Fibroblast of pulmonary artery (primary cell): Measurements from ENCODE around the gene CNIH2.

Source experiments
- DNase-seq: peaks from one replicate; pipeline ENCODE4 v3.0.0-alpha.2; 2010; ENCODE audit warnings: low read depth
- H3K4me3 ChIP-seq: replicated peaks from 2 replicates; pipeline ENCODE4 v1.5.1; 2011; ENCODE audit warnings: low read depth, mild to moderate bottlenecking, control low read depth, low read length, moderate library complexity
- TF ChIP-seq, protein P1 (sequence below): IDR thresholded peaks from 2 replicates; pipeline ENCODE4 v1.5.1; 2011; ENCODE audit warnings: mild to moderate bottlenecking, control low read depth, low read length, inconsistent platforms; ENCODE audit errors: missing control alignments

Gene CNIH2

DNA sequence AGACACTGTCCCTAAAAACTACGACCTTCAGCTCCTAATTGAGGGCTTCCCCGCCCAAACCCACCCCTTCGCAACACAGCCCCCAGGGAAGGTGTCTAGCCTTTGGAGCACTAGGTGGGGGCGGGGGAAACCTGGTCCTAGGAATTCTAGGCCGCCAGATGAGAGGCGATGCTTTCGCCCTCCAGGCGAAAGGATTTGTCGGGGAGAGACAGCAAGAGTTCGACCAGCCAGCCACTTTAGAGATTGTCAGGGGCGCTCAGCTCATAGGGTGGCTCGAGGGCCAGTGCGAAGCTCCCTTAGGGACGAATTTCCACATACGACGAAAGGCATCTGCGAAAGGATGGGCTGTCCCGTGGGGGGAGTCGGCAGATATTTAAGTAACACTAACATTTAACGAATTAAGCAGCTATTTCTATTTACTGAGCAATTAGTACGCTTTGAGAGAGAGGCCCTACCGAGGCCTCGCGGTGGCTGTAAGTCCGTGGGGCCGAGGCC is 33.5 kb downstream of the CNIH2 start:
- peak overlapping the region; percentile 60 for H3K4me3 ChIP-seq
- TF ChIP-seq, protein P1, sequence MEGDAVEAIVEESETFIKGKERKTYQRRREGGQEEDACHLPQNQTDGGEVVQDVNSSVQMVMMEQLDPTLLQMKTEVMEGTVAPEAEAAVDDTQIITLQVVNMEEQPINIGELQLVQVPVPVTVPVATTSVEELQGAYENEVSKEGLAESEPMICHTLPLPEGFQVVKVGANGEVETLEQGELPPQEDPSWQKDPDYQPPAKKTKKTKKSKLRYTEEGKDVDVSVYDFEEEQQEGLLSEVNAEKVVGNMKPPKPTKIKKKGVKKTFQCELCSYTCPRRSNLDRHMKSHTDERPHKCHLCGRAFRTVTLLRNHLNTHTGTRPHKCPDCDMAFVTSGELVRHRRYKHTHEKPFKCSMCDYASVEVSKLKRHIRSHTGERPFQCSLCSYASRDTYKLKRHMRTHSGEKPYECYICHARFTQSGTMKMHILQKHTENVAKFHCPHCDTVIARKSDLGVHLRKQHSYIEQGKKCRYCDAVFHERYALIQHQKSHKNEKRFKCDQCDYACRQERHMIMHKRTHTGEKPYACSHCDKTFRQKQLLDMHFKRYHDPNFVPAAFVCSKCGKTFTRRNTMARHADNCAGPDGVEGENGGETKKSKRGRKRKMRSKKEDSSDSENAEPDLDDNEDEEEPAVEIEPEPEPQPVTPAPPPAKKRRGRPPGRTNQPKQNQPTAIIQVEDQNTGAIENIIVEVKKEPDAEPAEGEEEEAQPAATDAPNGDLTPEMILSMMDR = no peak
- DNase-seq = no peak

DNA sequence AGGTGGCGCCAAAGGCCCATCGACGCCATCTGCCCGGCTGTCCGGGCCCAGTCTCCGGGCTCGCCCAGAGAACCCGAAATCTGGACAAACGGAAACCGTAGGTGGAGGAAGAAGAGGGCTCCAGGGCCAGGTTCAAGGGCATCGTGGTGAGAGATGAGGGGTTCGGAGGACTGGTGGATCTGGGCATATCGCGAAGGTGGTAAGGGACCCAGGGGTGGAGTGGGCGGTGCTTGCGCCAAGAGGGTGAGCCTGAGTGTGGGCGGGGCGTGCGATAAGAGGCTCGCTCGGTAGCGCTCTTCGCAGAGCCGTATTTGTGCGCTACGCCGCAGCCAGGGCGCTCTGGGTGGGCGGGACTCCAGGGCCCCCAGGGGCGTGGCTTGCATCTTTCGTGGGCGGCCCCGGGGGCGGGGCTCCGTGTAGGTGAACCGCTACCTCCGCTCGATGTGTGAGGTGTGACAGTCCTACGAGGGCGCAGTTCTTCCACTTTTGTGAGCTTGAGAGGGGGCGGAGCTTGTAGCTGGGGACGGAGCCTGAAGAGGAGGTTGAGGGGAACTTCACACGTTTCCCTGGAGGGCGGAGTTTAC is 34.1 kb downstream of the CNIH2 start:
- TF ChIP-seq, protein P1 = peak; percentile 84
- H3K4me3 ChIP-seq = peak overlapping the region; percentile 60
- peak; percentile 95 for DNase-seq

DNA sequence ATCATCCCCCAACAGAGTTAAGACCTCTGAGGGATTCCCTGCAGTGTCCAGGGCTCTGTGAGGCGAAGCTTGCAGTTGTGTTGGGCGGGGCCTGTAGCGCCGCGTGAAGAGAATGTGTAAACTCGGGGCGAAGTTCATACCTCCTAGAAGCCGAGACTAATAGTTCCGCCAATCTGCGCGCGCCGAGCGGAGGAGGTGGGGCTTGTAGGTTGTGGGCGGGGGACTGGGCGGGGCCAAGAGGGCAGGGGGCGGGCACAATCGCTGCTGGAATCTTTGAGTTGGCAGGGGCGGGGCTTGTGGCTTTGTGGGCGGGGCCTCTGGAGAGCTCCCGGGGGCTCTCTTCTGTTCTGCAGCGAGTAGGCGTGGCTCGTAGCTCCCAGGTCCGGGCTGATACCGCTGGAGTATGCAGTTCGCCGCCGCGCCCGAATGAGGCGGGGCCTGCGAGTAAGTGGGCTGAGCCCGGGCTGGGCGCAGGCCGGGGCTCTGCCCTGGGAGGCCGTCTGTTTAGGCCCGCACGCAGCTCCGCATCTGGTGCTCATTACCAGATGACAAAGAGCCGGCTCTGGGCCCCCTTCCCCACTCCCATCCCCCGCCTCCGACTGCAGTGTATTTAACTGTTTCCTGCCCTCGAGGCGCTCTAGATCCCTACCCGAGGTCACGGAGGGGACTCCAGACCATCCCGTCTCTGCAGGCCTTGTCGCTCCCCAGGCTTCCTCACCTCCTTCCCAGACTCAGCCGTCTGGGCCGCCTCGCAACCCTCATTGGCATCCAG is 34.8 kb downstream of the CNIH2 start:
- TF ChIP-seq, protein P1 = no peak
- H3K4me3 ChIP-seq = peak overlapping the region; percentile 60
- peak; percentile 99 for DNase-seq

DNA sequence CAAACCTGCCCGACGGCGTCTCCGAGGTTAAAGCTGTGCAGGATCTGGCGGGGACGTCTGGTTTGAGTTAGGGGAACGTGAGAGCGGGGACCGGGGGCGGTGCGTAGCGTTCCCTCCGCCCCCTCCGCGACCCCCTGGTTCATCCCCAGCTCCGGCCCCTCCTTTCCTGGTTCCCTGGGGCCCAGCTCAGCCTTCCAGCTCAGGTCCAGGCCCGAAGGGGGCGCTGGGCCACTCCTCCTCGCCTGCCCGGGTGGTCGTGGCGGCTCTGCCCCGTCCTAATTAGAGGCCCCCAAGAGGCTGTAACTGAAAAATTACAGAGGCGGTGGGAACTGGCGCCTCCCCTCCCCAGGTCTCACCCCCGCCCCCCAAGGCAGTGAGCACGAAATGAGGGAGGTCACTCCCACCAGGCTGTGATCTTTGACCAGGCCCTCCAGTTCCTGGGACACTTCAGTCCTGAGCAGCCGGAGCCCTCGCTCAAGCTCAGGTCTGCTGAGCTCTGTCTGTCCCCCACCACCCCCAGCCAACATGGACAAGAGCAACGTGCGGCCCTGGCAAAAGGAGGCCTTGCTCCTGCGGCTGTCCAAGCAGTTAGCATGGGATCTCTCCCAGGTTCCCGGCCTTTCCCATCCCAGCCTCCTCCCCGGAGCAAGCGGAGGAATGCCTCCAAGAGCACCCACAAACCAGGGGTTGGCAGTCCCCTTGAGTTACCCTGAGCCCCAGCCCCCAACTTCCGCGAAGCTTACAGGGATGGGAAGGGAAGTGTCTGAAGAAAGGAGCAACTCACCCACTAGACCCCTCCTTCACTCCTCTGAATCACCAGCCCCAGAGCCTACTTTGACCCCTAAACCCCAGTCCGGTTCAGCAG is 35.6 kb downstream of the CNIH2 start:
- TF ChIP-seq, protein P1 = no peak
- H3K4me3 ChIP-seq = peak overlapping the region; percentile 60
- peak; percentile 32 for DNase-seq

DNA sequence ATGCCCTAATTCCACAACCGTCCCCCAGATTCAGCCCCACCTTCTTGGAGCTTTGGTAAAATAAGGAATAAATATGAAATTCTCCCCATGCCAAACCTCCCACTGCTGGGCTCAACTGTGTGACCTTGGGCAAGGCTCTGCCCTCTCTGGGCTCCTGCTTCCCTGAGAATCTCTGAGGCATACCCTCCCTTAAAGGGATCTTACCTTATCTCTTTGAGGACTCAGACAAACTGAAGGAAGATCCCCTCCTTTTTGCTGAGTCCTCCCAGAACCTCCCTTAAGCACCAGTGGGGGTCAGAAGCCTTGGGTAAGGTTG is 36.2 kb downstream of the CNIH2 start:
- DNase-seq = no peak
- peak overlapping the region; percentile 60 for H3K4me3 ChIP-seq
- TF ChIP-seq, protein P1 = no peak

DNA sequence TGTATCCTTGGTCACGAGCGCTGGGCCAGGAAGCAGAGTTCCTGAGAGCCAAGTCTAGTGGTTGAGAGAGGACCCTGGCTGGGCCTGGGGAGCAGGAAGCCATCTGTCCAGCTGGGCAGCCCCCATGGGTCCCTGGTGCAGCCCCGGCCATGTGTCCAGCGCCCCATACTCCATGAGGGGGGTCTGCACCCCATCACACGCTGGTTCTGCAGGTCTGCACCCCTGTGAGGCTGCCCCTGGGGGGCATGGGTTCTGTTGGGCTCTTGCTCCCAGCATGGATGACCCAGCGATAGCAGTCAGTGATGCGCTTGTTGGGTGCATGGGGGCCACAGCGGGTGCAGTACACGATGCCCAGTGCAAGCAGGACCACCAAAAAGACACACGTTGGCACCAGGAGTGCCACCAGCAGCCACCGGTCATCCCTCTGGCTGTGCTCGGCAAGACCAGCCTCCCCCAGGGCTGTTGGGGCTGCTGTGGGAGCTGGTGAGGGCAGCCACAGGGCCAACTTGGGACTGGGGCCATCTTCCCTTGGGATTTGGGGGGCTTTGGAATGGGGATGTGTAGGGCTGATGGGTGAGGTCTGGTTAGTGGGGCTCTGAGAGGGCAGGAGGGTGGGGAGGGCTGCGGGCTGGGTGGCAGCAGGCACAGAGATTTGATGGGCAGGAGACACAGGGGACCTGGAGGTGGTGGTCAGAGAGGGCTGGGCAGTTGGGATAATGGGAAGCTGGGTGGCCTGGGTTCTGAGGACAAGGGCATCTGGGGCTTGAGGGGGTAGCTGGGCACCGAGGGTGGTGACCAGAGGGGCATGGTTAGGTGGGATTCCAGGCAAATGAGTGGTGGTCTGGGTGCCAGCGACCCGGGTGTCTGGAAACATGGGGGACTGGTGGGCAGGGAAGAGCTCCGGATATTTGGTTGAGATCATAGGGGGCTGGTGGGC is 36.9 kb downstream of the CNIH2 start:
- H3K4me3 ChIP-seq = peak overlapping the region; percentile 60
- TF ChIP-seq, protein P1 = no peak
- no peak for DNase-seq
